ENCODE measurements around the gene ATE1. TPM values are rescaled to one million over a fixed set of nuclear protein-coding genes. Genes with fewer than 3 reads are reported as not detected.

Gene ATE1
- total RNA-seq, 1 donor from 2014 or later, result 33.0 TPM

GRCh38 chr10:121879476-121879875 is 48.4 kb downstream of the ATE1 start:
- DNase-seq (ENCODE audit: low spot score in 2 of 2, unreplicated experiment in 2 of 2), result no peak
- Mint-ChIP-seq H3K4me1 (peaks cover 5% of the 10 kb centered on the region), H3K4me3 (no peak overlapping the region), H3K27ac (no peak overlapping the region), H3K9me3 (no peaks in the 10 kb centered on the region), H3K36me3 (peaks cover 33% of the 10 kb centered on the region), H3K27me3 (ENCODE audit: low read depth) (no peaks in the 10 kb centered on the region)
- no peak for TF ChIP-seq CTCF (IDR thresholded peaks at IDR 0.05; ENCODE audit: unreplicated experiment)

- H3K4me1 Mint-ChIP-seq, result no peaks in the 10 kb centered on the region
- H3K27ac Mint-ChIP-seq, result no peak overlapping the region
- no peaks in the 10 kb centered on the region for H3K27me3 Mint-ChIP-seq (ENCODE audit: low read depth)
- TF ChIP-seq CTCF (IDR thresholded peaks at IDR 0.05; ENCODE audit: unreplicated experiment), result no peak
- H3K36me3 Mint-ChIP-seq, result peaks cover 28% of the 10 kb centered on the region
- H3K4me3 Mint-ChIP-seq, result no peak overlapping the region
- DNase-seq (ENCODE audit: low spot score in 2 of 2, unreplicated experiment in 2 of 2), result no peak
- H3K9me3 Mint-ChIP-seq, result no peaks in the 10 kb centered on the region
Observed at GRCh38 chr10:121873236-121873635, 54.6 kb downstream of the ATE1 start.

GRCh38 chr10:121870413-121870812 is 57.4 kb downstream of the ATE1 start:
- peaks cover 19% of the 10 kb centered on the region for H3K36me3 Mint-ChIP-seq
- no peak for DNase-seq (ENCODE audit: low spot score in 2 of 2, unreplicated experiment in 2 of 2)
- H3K9me3 Mint-ChIP-seq, result no peaks in the 10 kb centered on the region
- H3K4me1 Mint-ChIP-seq, result peaks cover 9% of the 10 kb centered on the region
- no peaks in the 10 kb centered on the region for H3K27me3 Mint-ChIP-seq (ENCODE audit: low read depth)
- H3K4me3 Mint-ChIP-seq, result no peak overlapping the region
- no peak for TF ChIP-seq CTCF (IDR thresholded peaks at IDR 0.05; ENCODE audit: unreplicated experiment)
- no peak overlapping the region for H3K27ac Mint-ChIP-seq

GRCh38 chr10:121865554-121865953 is 62.3 kb downstream of the ATE1 start:
- DNase-seq (ENCODE audit: low spot score in 2 of 2, unreplicated experiment in 2 of 2), result no peak
- no peak for TF ChIP-seq CTCF (IDR thresholded peaks at IDR 0.05; ENCODE audit: unreplicated experiment)
- H3K27ac Mint-ChIP-seq, result no peak overlapping the region
- peaks cover 11% of the 10 kb centered on the region for H3K4me1 Mint-ChIP-seq
- no peak overlapping the region for H3K4me3 Mint-ChIP-seq
- H3K27me3 Mint-ChIP-seq (ENCODE audit: low read depth), result no peaks in the 10 kb centered on the region
- H3K36me3 Mint-ChIP-seq, result peaks cover 37% of the 10 kb centered on the region
- H3K9me3 Mint-ChIP-seq, result peaks cover 6% of the 10 kb centered on the region

GRCh38 chr10:121864653-121865052 is 63.2 kb downstream of the ATE1 start:
- H3K9me3 Mint-ChIP-seq, result peaks cover 6% of the 10 kb centered on the region
- no peak for TF ChIP-seq CTCF (IDR thresholded peaks at IDR 0.05; ENCODE audit: unreplicated experiment)
- no peak overlapping the region for H3K27ac Mint-ChIP-seq
- peaks cover 35% of the 10 kb centered on the region for H3K36me3 Mint-ChIP-seq
- peaks cover 11% of the 10 kb centered on the region for H3K4me1 Mint-ChIP-seq
- H3K27me3 Mint-ChIP-seq (ENCODE audit: low read depth), result no peaks in the 10 kb centered on the region
- DNase-seq (ENCODE audit: low spot score in 2 of 2, unreplicated experiment in 2 of 2), result no peak
- H3K4me3 Mint-ChIP-seq, result no peak overlapping the region

- H3K36me3 Mint-ChIP-seq, result peaks cover 32% of the 10 kb centered on the region
- no peak overlapping the region for H3K4me3 Mint-ChIP-seq
- no peak for DNase-seq (ENCODE audit: low spot score in 2 of 2, unreplicated experiment in 2 of 2)
- peaks cover 6% of the 10 kb centered on the region for H3K9me3 Mint-ChIP-seq
- H3K27me3 Mint-ChIP-seq (ENCODE audit: low read depth), result no peaks in the 10 kb centered on the region
- TF ChIP-seq CTCF (IDR thresholded peaks at IDR 0.05; ENCODE audit: unreplicated experiment), result no peak
- H3K4me1 Mint-ChIP-seq, result peaks cover 11% of the 10 kb centered on the region
- H3K27ac Mint-ChIP-seq, result no peak overlapping the region
Observed at GRCh38 chr10:121864168-121864567, 63.7 kb downstream of the ATE1 start.

Data from mesothelial cell of epicardium (in vitro differentiated cells).